Bronchial epithelial cell (primary cell): Measurements from ENCODE around the gene KLK1. TPM values are rescaled to one million over a fixed set of nuclear protein-coding genes. Genes with fewer than 3 reads are reported as not detected.

Source experiments
- DNase-seq: peaks from one replicate; pipeline ENCODE4 v3.0.0-alpha.2; 2010; ENCODE audit warnings: low read depth
- FAIRE-seq: peaks from 2 replicates; lab custom pipeline; 2011; peaks lifted over from hg19 to GRCh38; lab: Jason Lieb, UNC
- H3K27me3 ChIP-seq: 2 replicates; pipeline ENCODE4 v1.5.1; 2011; ENCODE audit warnings: low read length; ENCODE audit not compliant: control insufficient read depth, insufficient read depth
- H3K36me3 ChIP-seq: 2 replicates; pipeline ENCODE4 v1.5.1; 2011; ENCODE audit warnings: low read length; ENCODE audit not compliant: control insufficient read depth, insufficient read depth
- H3K4me3 ChIP-seq: 2 replicates; pipeline ENCODE4 v1.5.1; 2011; ENCODE audit warnings: mild to moderate bottlenecking, low read depth, low read length, control low read depth
- CTCF ChIP-seq: IDR thresholded peaks from 2 replicates; pipeline ENCODE4 v1.5.1; 2011; ENCODE audit warnings: mild to moderate bottlenecking, moderate library complexity, low read length, control low read depth, inconsistent platforms; ENCODE audit not compliant: insufficient read depth, severe bottlenecking
- total RNA-seq: library from RNA; depleted of rRNA; stranded (reverse); fragments of >200 nt; gene quantifications from 2 replicates; pipeline ENCODE4 v1.2.1, GENCODE V29; 2014

Gene KLK1
- total RNA-seq, 1 donor from 2014 or later, result not detected

- FAIRE-seq (no peak), DNase-seq (no peak)
- H3K27me3 ChIP-seq, result no peaks in the 10 kb centered on the region
- no peaks in the 10 kb centered on the region for H3K36me3 ChIP-seq
- no peak overlapping the region for H3K4me3 ChIP-seq
- TF ChIP-seq CTCF, result no peak
These were observed 28.0 kb upstream of the KLK1 start for GRCh38 chr19:50851620-50852019.

GRCh38 chr19:50850738-50851137 lies 27.2 kb upstream of the KLK1 start:
- Histone ChIP-seq H3K27me3 (no peaks in the 10 kb centered on the region), H3K36me3 (no peaks in the 10 kb centered on the region), H3K4me3 (no peak overlapping the region)
- no peak for DNase-seq
- TF ChIP-seq CTCF, result no peak
- FAIRE-seq, result no peak

GRCh38 chr19:50844296-50844935 lies 20.8 kb upstream of the KLK1 start:
- no peak for DNase-seq
- Histone ChIP-seq H3K4me3 (no peak overlapping the region), H3K27me3 (no peaks in the 10 kb centered on the region), H3K36me3 (no peaks in the 10 kb centered on the region)
- no peak for TF ChIP-seq CTCF
- peak; percentile 50 for FAIRE-seq

- TF ChIP-seq CTCF, result no peak
- H3K27me3 ChIP-seq, result no peaks in the 10 kb centered on the region
- no peak overlapping the region for H3K4me3 ChIP-seq
- DNase-seq (no peak), FAIRE-seq (no peak)
- H3K36me3 ChIP-seq, result no peaks in the 10 kb centered on the region
These were observed 20.2 kb upstream of the KLK1 start for GRCh38 chr19:50843701-50844221.

- H3K4me3 ChIP-seq, result no peak overlapping the region
- DNase-seq, result no peak
- FAIRE-seq, result no peak
- no peak for TF ChIP-seq CTCF
- H3K36me3 ChIP-seq, result no peaks in the 10 kb centered on the region
- no peaks in the 10 kb centered on the region for H3K27me3 ChIP-seq
These were observed 19.6 kb upstream of the KLK1 start for GRCh38 chr19:50843205-50843604.

- no peaks in the 10 kb centered on the region for H3K36me3 ChIP-seq
- FAIRE-seq (no peak), DNase-seq (no peak)
- no peak for TF ChIP-seq CTCF
- H3K27me3 ChIP-seq, result no peaks in the 10 kb centered on the region
- H3K4me3 ChIP-seq, result no peak overlapping the region
These were observed 18.5 kb upstream of the KLK1 start for GRCh38 chr19:50842130-50842529.
